Vagina (tissue), 2 donors: ENCODE results near the gene TNFRSF21. TPM values are rescaled to one million over a fixed set of nuclear protein-coding genes. Genes with fewer than 3 reads are reported as not detected.
"Not testable (repeated sequence)": the region's sequence is repeated elsewhere in the genome, so short reads cannot be mapped to it uniquely, and the experiment has no call there.

Source experiments
- DNase-seq, 2 donors: peaks; one replicate each; pipeline ENCODE4 v3.0.0-alpha.2; 2017; ENCODE audit errors: extremely low spot score in 2 of 2
- H3K27ac ChIP-seq: fragments of 200-600 bp; sonication (generic); one replicate; pipeline ENCODE4 v1.5.1; 2019
- H3K27me3 ChIP-seq: fragments of 200-600 bp; sonication (generic); one replicate; pipeline ENCODE4 v1.5.1; 2019
- H3K36me3 ChIP-seq, 2 donors: fragments of 200-600 bp; sonication (generic); one replicate each; pipeline ENCODE4 v1.5.1; 2017 to 2019
- H3K4me1 ChIP-seq: fragments of 200-600 bp; sonication (generic); one replicate; pipeline ENCODE4 v1.5.1; 2019
- H3K4me3 ChIP-seq, 2 donors: fragments of 200-600 bp; sonication (generic); 1 replicate in 1 of 2; 2 replicates in 1 of 2; pipeline ENCODE4 v1.5.1; 2016 to 2019
- H3K9me3 ChIP-seq: fragments of 200-600 bp; sonication (generic); one replicate; pipeline ENCODE4 v1.5.1; 2019
- CTCF ChIP-seq, 3 experiments: fragments of 450-650 bp in 2 of 3; fragments of 200-600 bp in 1 of 3; sonication (generic) in 1 of 3; IDR thresholded peaks; one replicate each; pipeline ENCODE4 v1.5.1; 2017 to 2019; ENCODE audit warnings: antibody characterized with exemption in 3 of 3, mild to moderate bottlenecking in 2 of 3, moderate library complexity in 2 of 3
- POLR2A ChIP-seq, 2 donors: fragments of 450-650 bp; IDR thresholded peaks; one replicate each; pipeline ENCODE4 v1.6.1; 2017; ENCODE audit warnings: antibody characterized with exemption in 2 of 2, mild to moderate bottlenecking in 2 of 2, moderate library complexity in 2 of 2
- POLR2AphosphoS5 ChIP-seq, 2 donors: sonication (generic); formaldehyde crosslinking; IDR thresholded peaks; one replicate each; pipeline ENCODE4 v1.9.0; 2017; ENCODE audit warnings: antibody characterized with exemption in 2 of 2, mild to moderate bottlenecking in 2 of 2, low read depth in 1 of 2; ENCODE audit not compliant: insufficient read depth in 1 of 2
- intact Hi-C: fragments of 100-400 bp; cut with DNase I; formaldehyde crosslinking; loops from one replicate; pipeline ENCODE4 v1.15.1; 2023
- total RNA-seq: library from RNA; depleted of rRNA; stranded (reverse); fragments of >200 nt; gene quantifications from one replicate; pipeline ENCODE4 v1.2.3, GENCODE V29; 2016

The TNFRSF21 gene
- total RNA-seq, 1 donor from 2014 or later = 30.4 TPM

DNA sequence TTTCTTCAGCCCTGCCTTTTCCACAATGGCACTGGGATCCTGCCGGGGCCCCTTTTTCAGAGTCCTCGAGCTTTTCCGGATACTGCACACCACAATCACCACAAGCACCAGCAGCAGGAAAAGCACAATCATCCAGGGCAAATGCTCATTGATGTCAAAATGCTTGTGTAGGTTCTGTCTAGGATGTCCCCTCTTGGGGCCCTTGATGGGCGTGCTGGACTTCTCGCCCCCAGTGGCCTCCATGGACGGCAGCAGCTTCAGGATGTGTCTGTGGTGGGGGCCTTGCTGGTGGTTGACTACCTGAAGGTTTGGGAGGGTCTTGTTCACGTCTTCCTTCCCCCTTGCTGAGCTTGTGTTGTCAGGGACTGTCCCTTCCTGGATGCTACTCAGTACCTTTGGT is 25.7 kb downstream of the TNFRSF21 start:
- intact Hi-C loops = no loop called here
- no peaks in the 10 kb centered on the region for H3K4me1 ChIP-seq
- H3K9me3 ChIP-seq = no peaks in the 10 kb centered on the region
- no peak for TF ChIP-seq POLR2AphosphoS5 (IDR thresholded peaks at IDR 0.05; ENCODE audit: insufficient read depth in 1 of 2, low read depth in 1 of 2)
- TF ChIP-seq POLR2A (IDR thresholded peaks at IDR 0.05) = no peak
- no peak overlapping the region for H3K27ac ChIP-seq
- no peak overlapping the region for H3K4me3 ChIP-seq
- H3K36me3 ChIP-seq = no peaks in the 10 kb centered on the region
- no peaks in the 10 kb centered on the region for H3K27me3 ChIP-seq
- no peak for DNase-seq

DNA sequence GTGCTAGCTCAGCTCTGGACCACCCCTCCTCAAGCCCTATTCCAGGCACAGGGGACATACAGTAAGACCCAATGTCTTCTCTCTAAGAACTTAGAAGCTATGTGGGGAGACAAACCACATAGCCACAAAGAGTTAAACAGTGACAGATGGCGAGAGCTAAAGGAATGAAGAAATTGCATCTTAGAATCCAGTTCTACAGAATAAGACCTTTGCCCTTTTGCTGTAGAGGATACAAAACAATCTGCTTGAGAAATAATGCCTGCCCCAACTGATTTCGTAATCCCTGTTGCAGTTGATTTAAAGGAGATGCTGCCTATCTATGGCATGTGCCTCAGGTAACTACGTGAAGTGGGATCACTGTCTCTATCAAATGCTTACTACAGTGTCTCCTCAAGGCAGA is 31.2 kb downstream of the TNFRSF21 start:
- intact Hi-C loops = no loop called here
- no peaks in the 10 kb centered on the region for H3K9me3 ChIP-seq
- no peak overlapping the region for H3K27ac ChIP-seq
- H3K27me3 ChIP-seq = no peaks in the 10 kb centered on the region
- no peak for DNase-seq
- H3K36me3 ChIP-seq = no peaks in the 10 kb centered on the region
- no peak overlapping the region for H3K4me3 ChIP-seq
- no peaks in the 10 kb centered on the region for H3K4me1 ChIP-seq
- TF ChIP-seq POLR2AphosphoS5 (IDR thresholded peaks at IDR 0.05; ENCODE audit: insufficient read depth in 1 of 2, low read depth in 1 of 2) (no peak), CTCF (IDR thresholded peaks at IDR 0.05) (no peak), POLR2A (IDR thresholded peaks at IDR 0.05) (no peak)

DNA sequence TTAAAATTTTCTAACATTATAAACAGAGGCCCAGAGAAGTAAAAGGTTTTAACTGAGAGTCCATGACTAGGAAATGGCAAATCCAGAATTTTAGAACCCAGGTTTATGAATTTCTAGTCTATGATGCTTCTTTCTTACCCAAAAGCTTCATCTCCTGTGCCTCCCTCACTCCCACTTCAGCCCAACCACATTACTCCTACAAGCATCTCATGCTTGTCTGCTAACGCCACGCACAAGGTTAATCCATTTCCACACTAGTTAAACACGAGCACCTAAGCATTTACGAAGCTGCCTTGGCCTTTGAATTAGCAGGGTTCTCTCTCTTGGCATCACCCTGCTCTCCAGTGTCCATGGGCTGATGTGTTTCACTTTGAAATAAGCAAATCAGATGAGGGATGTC is 32.0 kb downstream of the TNFRSF21 start:
- no peak for DNase-seq
- intact Hi-C loops = no loop called here
- Histone ChIP-seq H3K4me3 (no peak overlapping the region), H3K27ac (no peak overlapping the region), H3K27me3 (no peaks in the 10 kb centered on the region), H3K36me3 (no peaks in the 10 kb centered on the region), H3K4me1 (no peaks in the 10 kb centered on the region), H3K9me3 (no peaks in the 10 kb centered on the region)
- no peak for TF ChIP-seq POLR2A (IDR thresholded peaks at IDR 0.05)
- TF ChIP-seq POLR2AphosphoS5 (IDR thresholded peaks at IDR 0.05; ENCODE audit: insufficient read depth in 1 of 2, low read depth in 1 of 2) = no peak
- TF ChIP-seq CTCF (IDR thresholded peaks at IDR 0.05) = no peak

DNA sequence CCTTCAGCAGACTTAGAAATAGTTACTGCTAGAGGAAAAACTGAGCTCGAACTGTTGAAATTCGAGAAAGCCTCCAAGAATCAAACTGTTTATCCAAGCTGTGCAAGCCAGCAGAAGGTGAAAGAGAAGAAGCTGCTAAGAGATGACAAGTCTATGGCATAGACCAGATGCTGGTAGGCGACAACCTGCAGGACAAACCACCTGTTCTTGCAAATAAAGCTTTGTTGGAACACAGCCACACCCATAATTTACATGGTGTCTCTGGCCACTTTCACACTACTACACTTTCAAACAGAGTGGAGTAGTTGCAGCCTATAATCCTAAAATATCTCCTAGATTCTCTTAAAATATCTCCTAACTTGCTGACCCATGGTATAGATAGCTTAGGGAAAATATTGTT is 33.3 kb downstream of the TNFRSF21 start:
- no peaks in the 10 kb centered on the region for H3K36me3 ChIP-seq
- H3K4me1 ChIP-seq = no peaks in the 10 kb centered on the region
- no peaks in the 10 kb centered on the region for H3K27me3 ChIP-seq
- no peak overlapping the region for H3K4me3 ChIP-seq
- no peaks in the 10 kb centered on the region for H3K9me3 ChIP-seq
- DNase-seq = no peak
- H3K27ac ChIP-seq = no peak overlapping the region
- TF ChIP-seq POLR2AphosphoS5 (IDR thresholded peaks at IDR 0.05; ENCODE audit: insufficient read depth in 1 of 2, low read depth in 1 of 2) (no peak), POLR2A (IDR thresholded peaks at IDR 0.05) (no peak), CTCF (IDR thresholded peaks at IDR 0.05) (no peak)
- intact Hi-C loops = no loop called here

DNA sequence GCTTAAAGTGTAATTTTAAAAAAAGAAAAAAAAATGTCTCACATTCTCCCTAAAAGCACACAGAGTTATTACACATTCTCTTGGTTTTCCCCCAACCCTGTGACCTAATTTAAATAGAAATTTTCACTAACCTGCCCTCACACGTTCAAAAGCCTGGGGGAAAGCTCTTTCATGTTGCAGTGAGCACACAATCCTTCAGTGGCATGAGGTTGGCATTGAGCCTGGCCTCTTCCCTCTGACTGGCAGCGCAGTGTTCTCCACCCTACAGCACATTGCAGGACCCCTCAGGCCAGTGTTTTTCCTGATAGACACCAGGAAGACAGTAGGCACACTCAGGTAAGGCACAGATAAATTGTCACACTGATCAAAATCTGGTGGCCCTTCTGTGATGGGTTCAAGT is 34.1 kb downstream of the TNFRSF21 start:
- Histone ChIP-seq H3K9me3 (no peaks in the 10 kb centered on the region), H3K4me1 (no peaks in the 10 kb centered on the region), H3K27ac (no peak overlapping the region), H3K27me3 (no peaks in the 10 kb centered on the region), H3K36me3 (no peaks in the 10 kb centered on the region), H3K4me3 (no peak overlapping the region)
- intact Hi-C loops = no loop called here
- TF ChIP-seq CTCF (IDR thresholded peaks at IDR 0.05) (no peak), POLR2A (IDR thresholded peaks at IDR 0.05) (no peak), POLR2AphosphoS5 (IDR thresholded peaks at IDR 0.05; ENCODE audit: insufficient read depth in 1 of 2, low read depth in 1 of 2) (no peak)
- no peak for DNase-seq

DNA sequence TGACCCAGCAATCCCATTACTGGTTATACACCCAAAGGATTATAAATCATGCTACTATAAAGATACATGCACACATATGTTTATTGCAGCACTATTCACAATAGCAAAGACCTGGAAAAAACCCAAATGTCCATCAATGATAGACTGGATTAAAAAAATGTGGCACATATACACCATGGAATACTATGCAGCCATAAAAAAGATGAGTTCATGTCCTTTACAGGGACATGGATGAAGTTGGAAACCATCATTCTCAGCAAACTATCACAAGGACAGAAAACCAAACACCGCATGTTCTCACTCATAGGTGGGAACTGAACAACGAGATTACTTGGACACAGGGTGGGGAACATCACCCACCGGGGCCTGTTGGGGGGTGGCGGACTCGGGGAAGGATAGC is 34.6 kb downstream of the TNFRSF21 start:
- H3K27me3 ChIP-seq, H3K4me3 ChIP-seq, H3K9me3 ChIP-seq, intact Hi-C loops, H3K27ac ChIP-seq, DNase-seq, H3K36me3 ChIP-seq, H3K4me1 ChIP-seq: not testable (repeated sequence)
